GM20000 (cell line): ENCODE results near the gene OSBPL7.

Experiments
- DNase-seq: peaks from one replicate; pipeline ENCODE4 v3.0.0; 2012; ENCODE audit warnings: low spot score
- CTCF ChIP-seq: IDR thresholded peaks from 2 replicates; pipeline ENCODE4 v1.5.1; 2012; ENCODE audit warnings: mild to moderate bottlenecking, control low read depth; ENCODE audit errors: extremely low read depth, missing control alignments

Gene OSBPL7

GRCh38 chr17:47821424-47822391 is at the start of gene OSBPL7:
TSS of gene OSBPL7 (minus strand) at chr17:47821794. CDS start at chr17:47820278, 1,516 bp downstream.
- peak; percentile 62 for TF ChIP-seq CTCF
- DNase-seq, result peak; percentile 91

GRCh38 chr17:47871048-47871447 is 49.5 kb upstream of the OSBPL7 start:
- no peak for TF ChIP-seq CTCF
- DNase-seq, result no peak

GRCh38 chr17:47870056-47870455 is 48.5 kb upstream of the OSBPL7 start:
- TF ChIP-seq CTCF, result no peak
- DNase-seq, result no peak

GRCh38 chr17:47869114-47869513 is 47.5 kb upstream of the OSBPL7 start:
- no peak for TF ChIP-seq CTCF
- DNase-seq, result no peak

GRCh38 chr17:47867813-47868533 is 46.4 kb upstream of the OSBPL7 start:
- TF ChIP-seq CTCF, result no peak
- DNase-seq, result no peak

GRCh38 chr17:47866941-47867340 is 45.3 kb upstream of the OSBPL7 start:
- TF ChIP-seq CTCF, result no peak
- DNase-seq, result no peak

- no peak for TF ChIP-seq CTCF
- no peak for DNase-seq
Observed at GRCh38 chr17:47864791-47865216, 43.2 kb upstream of the OSBPL7 start.
